ENCODE data around the gene TUBA3C.

The TUBA3C gene

GRCh38 chr13:19169496-19169895, 12.1 kb downstream of the TUBA3C start:
- no peak for DNase-seq (ENCODE audit: low read depth in 2 of 2, low spot score in 1 of 2)

DNA sequence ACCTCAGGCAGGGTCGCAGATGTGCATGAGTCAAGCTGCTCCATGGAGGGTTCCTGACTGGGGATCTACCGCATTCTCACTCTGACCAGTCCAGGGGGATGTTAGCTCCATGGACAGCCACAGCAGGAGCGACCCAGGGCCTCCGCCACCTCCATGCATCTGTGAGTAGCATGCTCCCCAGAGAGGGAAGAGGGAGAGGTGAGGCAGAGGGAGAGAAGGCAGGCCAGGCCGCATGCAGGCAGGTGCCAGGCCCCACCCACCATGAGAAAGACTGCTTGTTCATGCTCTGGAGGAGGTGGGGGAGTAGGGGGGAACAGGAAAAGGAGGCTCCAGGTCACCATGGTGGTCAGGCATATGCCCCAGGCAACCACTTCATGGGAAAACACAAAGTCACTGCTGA, 20.3 kb downstream of the TUBA3C start:
- no peak for DNase-seq (ENCODE audit: low read depth in 2 of 2, low spot score in 1 of 2)

- no peak for DNase-seq (ENCODE audit: low read depth in 2 of 2, low spot score in 1 of 2)
Observed at GRCh38 chr13:19159761-19160420, 21.7 kb downstream of the TUBA3C start.

GRCh38 chr13:19159181-19159580, 22.4 kb downstream of the TUBA3C start:
- no peak for DNase-seq (ENCODE audit: low read depth in 2 of 2, low spot score in 1 of 2)

- no peak for DNase-seq (ENCODE audit: low read depth in 2 of 2, low spot score in 1 of 2)
Observed at GRCh38 chr13:19158526-19159174, 23.0 kb downstream of the TUBA3C start.

DNA sequence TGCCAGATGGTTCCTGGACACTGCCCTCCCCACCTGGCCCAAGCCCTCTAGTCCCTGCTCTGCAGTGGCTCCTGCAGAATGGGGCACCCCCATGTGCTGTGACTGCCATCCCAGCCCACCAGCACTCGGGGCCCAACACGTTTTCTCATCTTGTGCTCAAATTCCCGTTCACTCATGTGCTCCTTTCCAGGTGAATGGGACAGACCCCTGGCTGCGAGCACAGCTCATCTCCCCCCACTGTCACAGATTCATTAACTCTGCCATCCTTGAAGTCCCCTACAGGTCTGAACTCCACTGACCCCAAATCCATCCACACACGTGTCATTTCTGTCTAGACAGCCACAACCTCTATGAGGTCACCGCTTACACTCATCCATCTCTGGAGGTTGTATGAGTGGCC, 23.6 kb downstream of the TUBA3C start:
- no peak for DNase-seq (ENCODE audit: low read depth in 2 of 2, low spot score in 1 of 2)

- no peak for DNase-seq (ENCODE audit: low read depth in 2 of 2, low spot score in 1 of 2)
Observed at GRCh38 chr13:19157461-19157860, 24.2 kb downstream of the TUBA3C start.

- no peak for DNase-seq (ENCODE audit: low read depth in 2 of 2, low spot score in 1 of 2)
Observed at GRCh38 chr13:19156013-19156825, 25.4 kb downstream of the TUBA3C start.

DNA sequence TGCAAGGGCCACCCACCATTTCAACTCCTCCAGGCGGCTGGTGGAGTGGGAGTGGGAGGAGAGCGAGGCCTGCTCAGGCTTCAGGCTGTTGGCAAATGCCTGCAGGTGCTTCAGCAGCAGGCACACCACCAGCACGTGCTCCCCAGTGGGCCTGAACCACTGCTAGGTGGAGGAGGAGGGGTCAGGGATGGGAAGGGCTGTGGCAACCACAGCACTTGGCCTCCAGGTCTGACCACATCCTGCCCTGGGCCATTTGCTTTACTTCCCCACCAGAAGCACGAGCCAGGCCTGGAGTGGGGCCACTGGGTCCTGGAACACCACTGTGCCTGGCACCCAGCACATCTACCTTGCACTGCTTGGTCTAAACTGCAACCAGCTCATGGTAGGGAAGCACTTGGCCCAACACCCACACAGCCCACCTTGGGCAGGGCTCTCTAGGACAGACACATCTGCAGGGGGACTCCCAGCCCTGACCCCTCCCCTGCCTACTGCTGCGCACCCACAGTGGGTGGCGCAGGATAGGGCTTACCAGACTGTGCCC, 26.2 kb downstream of the TUBA3C start:
- DNase-seq (ENCODE audit: low read depth in 2 of 2, low spot score in 1 of 2), result no peak

GRCh38 chr13:19154843-19155242, 26.8 kb downstream of the TUBA3C start:
- no peak for DNase-seq (ENCODE audit: low read depth in 2 of 2, low spot score in 1 of 2)

- no peak for DNase-seq (ENCODE audit: low read depth in 2 of 2, low spot score in 1 of 2)
Observed at GRCh38 chr13:19153782-19154450, 27.7 kb downstream of the TUBA3C start.

- no peak for DNase-seq (ENCODE audit: low read depth in 2 of 2, low spot score in 1 of 2)
Observed at GRCh38 chr13:19152403-19152802, 29.2 kb downstream of the TUBA3C start.

GRCh38 chr13:19151581-19152263, 29.9 kb downstream of the TUBA3C start:
- no peak for DNase-seq (ENCODE audit: low read depth in 2 of 2, low spot score in 1 of 2)

DNA sequence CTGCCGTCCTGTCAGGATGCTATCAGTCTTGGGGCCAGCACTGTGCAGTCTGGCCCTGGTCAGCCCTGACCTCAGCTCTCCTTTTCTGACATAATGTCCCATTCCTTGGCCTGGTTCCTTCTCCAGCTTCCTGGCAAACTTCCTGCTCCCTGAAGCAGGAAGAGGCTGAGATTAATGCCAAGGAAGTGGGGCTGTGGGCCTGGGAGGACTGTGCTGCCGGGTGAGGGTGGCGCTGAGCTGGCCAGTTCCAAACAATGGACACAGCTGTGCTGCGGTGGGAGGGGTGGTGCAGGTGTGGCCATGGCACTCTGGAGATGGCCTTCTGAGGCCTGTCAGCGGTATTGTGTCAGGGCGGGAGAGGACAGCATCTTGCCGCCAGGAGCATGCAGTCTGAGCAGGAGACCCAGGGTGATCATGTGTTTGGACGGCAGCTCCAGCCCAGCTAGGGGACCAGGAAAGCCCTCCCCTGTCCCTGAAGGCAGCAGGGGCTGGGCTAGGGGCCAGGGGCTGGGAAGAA, 30.9 kb downstream of the TUBA3C start:
- DNase-seq (ENCODE audit: low read depth in 2 of 2, low spot score in 1 of 2), result no peak

- DNase-seq (ENCODE audit: low read depth in 2 of 2, low spot score in 1 of 2), result no peak
Observed at GRCh38 chr13:19150226-19150625, 31.4 kb downstream of the TUBA3C start.

DNA sequence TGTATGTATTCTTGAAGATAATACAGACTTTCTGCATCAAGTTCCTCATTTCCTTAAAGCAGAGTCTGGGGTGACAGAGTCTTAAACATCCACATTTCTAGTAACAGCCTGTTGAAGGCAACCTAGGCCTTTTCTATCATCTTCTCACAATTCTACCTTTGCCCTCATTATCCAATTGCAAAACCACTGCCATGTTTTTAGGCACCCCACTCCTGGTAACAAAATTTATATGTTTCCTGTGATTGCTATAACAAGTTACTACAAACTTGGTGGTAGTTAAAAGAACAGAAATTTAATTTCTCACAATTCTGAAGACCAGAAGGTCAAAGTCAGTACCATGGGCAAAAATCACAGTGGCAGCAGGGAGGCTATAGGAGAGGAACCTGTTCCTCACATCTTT, 33.1 kb downstream of the TUBA3C start:
- no peak for DNase-seq (ENCODE audit: low read depth in 2 of 2, low spot score in 1 of 2)

Data from stimulated activated CD8-positive, alpha-beta memory T cell treated with anti-CD3 and anti-CD28 coated beads, Interleukin-4, amount 100 ng/mL, for 4 hours (primary cell).